Measurements from ENCODE around the gene ARMC5. TPM values are rescaled to one million over a fixed set of nuclear protein-coding genes. Genes with fewer than 3 reads are reported as not detected.

Gene ARMC5
- total and polyA plus RNA-seq, 10 of the 15 experiments (the other 5 are each of a cell fraction or from before 2014, with no cell fraction given), result 0.06 to 13.2 (median 5.6) TPM

- TF ChIP-seq CTCF (IDR thresholded peaks at IDR 0.05 in 2 of 3, conservative IDR thresholded peaks at IDR 0.05 in 1 of 3; ENCODE audit: control insufficient read depth in 2 of 3, extremely low read depth in 1 of 3, insufficient read depth in 1 of 3, low read depth in 3 of 3, low read length in 3 of 3) (no peak), BRCA1 (IDR thresholded peaks at IDR 0.05; ENCODE audit: low read depth, low read length) (no peak), HSF1 (IDR thresholded peaks at IDR 0.05; ENCODE audit: low read depth, low read length) (no peak), PAX5 (IDR thresholded peaks at IDR 0.05; ENCODE audit: borderline replicate concordance, low read depth, low read length) (no peak), ZBTB11 (CRISPR knock-in tag; IDR thresholded peaks at IDR 0.05) (no peak), SIX5 (IDR thresholded peaks at IDR 0.05; ENCODE audit: low read depth, low read length, severe bottlenecking) (peak; percentile 35), KLF5 (IDR thresholded peaks at IDR 0.05; ENCODE audit: partially characterized antibody) (no peak), CUX1 (IDR thresholded peaks at IDR 0.05; ENCODE audit: insufficient replicate concordance, low read depth, low read length) (no peak), SMC3 (IDR thresholded peaks at IDR 0.05; ENCODE audit: borderline replicate concordance, low read length) (no peak), PML (IDR thresholded peaks at IDR 0.05; ENCODE audit: low read length) (peak; percentile 94; the same call in 1 of the 2 replicates), USF2 (IDR thresholded peaks at IDR 0.05; ENCODE audit: borderline replicate concordance, low read depth, low read length) (no peak), STAT3 (IDR thresholded peaks at IDR 0.05; ENCODE audit: low read depth, low read length) (no peak), ASH2L (IDR thresholded peaks at IDR 0.05; ENCODE audit: borderline replicate concordance, low read depth) (no peak), KAT2A (conservative IDR thresholded peaks at IDR 0.05; ENCODE audit: control insufficient read depth, low read depth, low read length) (no peak), CEBPB (IDR thresholded peaks at IDR 0.05; ENCODE audit: borderline replicate concordance in 1 of 2, low read depth in 2 of 2, low read length in 2 of 2) (no peak)
Measured at GRCh38 chr16:31507929-31508705, 48.8 kb downstream of the ARMC5 start, which contains the start of gene RUSF1 (continued).

Measured in GM12878 (cell line).